Measurements from ENCODE around the gene KLHL29. TPM values are rescaled to one million over a fixed set of nuclear protein-coding genes. Genes with fewer than 3 reads are reported as not detected.

Gene KLHL29
- total RNA-seq, 2 experiments from 2014 or later: 2.5 to 2.7 TPM

GRCh38 chr2:23493846-23494245 lies 108.9 kb downstream of the KLHL29 start:
- POLR2A ChIA-PET: interaction anchor here (0.6 kb wide), 1 partner anchor 634 kb away, joined by 3 read pairs; no protein-coding TSS in a partner anchor
- H3K27me3 Mint-ChIP-seq: peaks cover 23% of the 10 kb centered on the region
- CTCF ChIA-PET: no interaction called here
- H3K27ac ChIP-seq (ENCODE audit: low read depth in 1 of 2, low read length in 2 of 2): no peak overlapping the region
- peaks cover 35% of the 10 kb centered on the region for H3K4me1 ChIP-seq (ENCODE audit: insufficient read depth, low read length)
- no peaks in the 10 kb centered on the region for H3K9me3 Mint-ChIP-seq
- peaks cover 24% of the 10 kb centered on the region for H3K4me1 Mint-ChIP-seq (ENCODE audit: low read depth)
- intact Hi-C loops (cut with DNase I, micrococcal nuclease): no loop called here
- no peaks in the 10 kb centered on the region for H3K36me3 Mint-ChIP-seq (ENCODE audit: low read depth)
- no peak overlapping the region for H3K27ac Mint-ChIP-seq
- H3K36me3 ChIP-seq (ENCODE audit: insufficient read depth, low read length): no peaks in the 10 kb centered on the region
- H3K9me3 ChIP-seq (ENCODE audit: control insufficient read depth in 1 of 2, insufficient read depth in 1 of 2, low read length in 2 of 2): no peaks in the 10 kb centered on the region
- TF ChIP-seq CTCF (IDR thresholded peaks at IDR 0.05): no peak
- no peak overlapping the region for H3K4me3 ChIP-seq (ENCODE audit: low read length)
- ATAC-seq (ENCODE audit: poor library complexity): no peak
- H3K4me3 Mint-ChIP-seq: no peak overlapping the region
- DNase-seq: no peak
- H3K27me3 ChIP-seq (ENCODE audit: control insufficient read depth in 1 of 2, insufficient read depth in 2 of 2, low read length in 2 of 2): peaks cover 0 to 11% of the 10 kb centered on the region in 2 experiments

GRCh38 chr2:23494286-23494685 lies 109.3 kb downstream of the KLHL29 start:
- POLR2A ChIA-PET: interaction anchor here (0.6 kb wide), 1 partner anchor 633 kb away, joined by 3 read pairs; no protein-coding TSS in a partner anchor

GRCh38 chr2:23495661-23496114 lies 110.7 kb downstream of the KLHL29 start:
- ChIA-PET POLR2A (no interaction called here), CTCF (no interaction called here)
- no peaks in the 10 kb centered on the region for H3K36me3 Mint-ChIP-seq (ENCODE audit: low read depth)
- Histone ChIP-seq H3K27me3 (ENCODE audit: control insufficient read depth in 1 of 2, insufficient read depth in 2 of 2, low read length in 2 of 2) (peaks cover 0 to 5% of the 10 kb centered on the region in 2 experiments), H3K9me3 (ENCODE audit: control insufficient read depth in 1 of 2, insufficient read depth in 1 of 2, low read length in 2 of 2) (no peaks in the 10 kb centered on the region), H3K36me3 (ENCODE audit: insufficient read depth, low read length) (no peaks in the 10 kb centered on the region), H3K4me1 (ENCODE audit: insufficient read depth, low read length) (peaks cover 29% of the 10 kb centered on the region), H3K4me3 (ENCODE audit: low read length) (no peak overlapping the region), H3K27ac (ENCODE audit: low read depth in 1 of 2, low read length in 2 of 2) (no peak overlapping the region)
- no peak for DNase-seq
- no peaks in the 10 kb centered on the region for H3K9me3 Mint-ChIP-seq
- no peak overlapping the region for H3K4me3 Mint-ChIP-seq
- no peak for TF ChIP-seq CTCF (IDR thresholded peaks at IDR 0.05)
- peaks cover 16% of the 10 kb centered on the region for H3K27me3 Mint-ChIP-seq
- H3K4me1 Mint-ChIP-seq (ENCODE audit: low read depth): peaks cover 24% of the 10 kb centered on the region
- intact Hi-C loops (cut with DNase I, micrococcal nuclease): no loop called here
- no peak for ATAC-seq (ENCODE audit: poor library complexity)
- H3K27ac Mint-ChIP-seq: no peak overlapping the region

More at GRCh38 chr2:23494286-23494685, 109.3 kb downstream of the KLHL29 start:
- Mint-ChIP-seq H3K27me3 (peaks cover 23% of the 10 kb centered on the region), H3K36me3 (ENCODE audit: low read depth) (no peaks in the 10 kb centered on the region), H3K27ac (no peak overlapping the region), H3K9me3 (no peaks in the 10 kb centered on the region), H3K4me1 (ENCODE audit: low read depth) (peaks cover 24% of the 10 kb centered on the region), H3K4me3 (no peak overlapping the region)
- no peaks in the 10 kb centered on the region for H3K9me3 ChIP-seq (ENCODE audit: control insufficient read depth in 1 of 2, insufficient read depth in 1 of 2, low read length in 2 of 2)
- H3K36me3 ChIP-seq (ENCODE audit: insufficient read depth, low read length): no peaks in the 10 kb centered on the region
- peaks cover 0 to 10% of the 10 kb centered on the region in 2 experiments for H3K27me3 ChIP-seq (ENCODE audit: control insufficient read depth in 1 of 2, insufficient read depth in 2 of 2, low read length in 2 of 2)
- TF ChIP-seq CTCF (IDR thresholded peaks at IDR 0.05): no peak
- CTCF ChIA-PET: no interaction called here
- H3K4me3 ChIP-seq (ENCODE audit: low read length): no peak overlapping the region
- intact Hi-C loops (cut with DNase I, micrococcal nuclease): no loop called here
- ATAC-seq (ENCODE audit: poor library complexity) (no peak), DNase-seq (no peak)
- peaks cover 35% of the 10 kb centered on the region for H3K4me1 ChIP-seq (ENCODE audit: insufficient read depth, low read length)
- H3K27ac ChIP-seq (ENCODE audit: low read depth in 1 of 2, low read length in 2 of 2): no peak overlapping the region
